HG03095 (cell line): ENCODE data around the gene IL12RB2.
"Not testable (repeated sequence)": the region's sequence is repeated elsewhere in the genome, so short reads cannot be mapped to it uniquely, and the experiment has no call there.

Experiments
- ATAC-seq: cut with Tn5 transposase; IDR thresholded peaks from one replicate; pipeline ENCODE4 v1.9.1; 2021; ENCODE audit warnings: moderate library complexity; ENCODE audit not compliant: unreplicated experiment

Gene IL12RB2

DNA sequence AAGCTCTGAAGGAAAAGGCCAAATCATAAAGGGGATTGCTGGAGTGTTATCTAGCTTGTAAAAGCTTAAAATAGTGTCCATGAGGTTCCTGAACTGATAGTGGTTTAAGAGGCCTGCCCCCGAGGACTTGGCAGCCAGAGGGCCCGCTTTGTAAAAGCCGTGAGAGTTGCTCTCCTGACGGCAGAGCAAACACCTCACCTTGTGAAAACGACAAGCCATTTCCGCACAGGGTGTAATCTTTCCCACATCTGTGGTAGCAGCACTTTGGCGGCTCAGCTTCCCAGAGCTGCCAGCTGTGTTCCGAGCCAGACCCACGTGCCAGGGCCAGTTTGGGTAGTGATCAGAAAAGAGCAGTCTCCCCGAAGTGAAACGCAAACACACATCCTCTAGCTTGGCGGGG lies 85.6 kb downstream of the IL12RB2 start:
- ATAC-seq: no peak

DNA sequence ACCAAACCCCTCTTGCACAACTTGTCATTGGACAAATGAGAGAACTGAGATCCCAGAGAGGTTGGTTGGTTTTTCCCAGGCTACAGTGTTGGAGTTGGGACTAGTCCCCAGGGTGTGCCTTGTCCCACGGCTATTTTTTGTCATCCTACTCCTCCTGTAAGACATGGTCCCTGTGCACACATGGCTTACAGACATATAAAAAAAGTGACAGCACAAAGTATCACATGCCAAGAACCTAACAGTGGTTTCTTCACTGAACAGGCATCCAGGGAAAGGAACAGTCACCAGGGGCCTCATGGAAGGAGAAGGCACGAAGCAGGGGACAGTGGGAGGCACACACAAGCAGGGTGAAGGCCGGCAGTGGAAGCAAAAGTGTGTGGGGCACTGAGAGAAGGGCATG lies 86.1 kb downstream of the IL12RB2 start:
- ATAC-seq: no peak

DNA sequence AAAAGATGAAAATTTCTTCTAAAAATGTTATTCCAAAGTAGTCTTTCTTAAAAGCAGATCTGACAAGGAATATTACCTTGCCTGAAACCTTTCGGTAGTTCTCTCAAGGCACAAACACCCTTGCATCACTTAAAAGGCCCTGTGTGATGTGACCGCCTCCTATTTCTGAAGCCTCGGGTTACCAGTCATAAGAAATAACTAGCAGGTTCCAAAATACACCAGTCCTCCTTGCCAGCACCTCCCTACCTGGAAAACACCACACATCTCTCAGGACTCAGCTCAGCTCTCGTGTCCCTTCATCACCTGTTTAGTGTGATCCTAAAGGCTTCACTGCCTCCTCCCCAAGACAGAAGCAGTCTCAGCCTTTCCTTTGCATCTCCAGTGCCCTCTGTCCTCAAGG lies 86.9 kb downstream of the IL12RB2 start:
- no peak for ATAC-seq

DNA sequence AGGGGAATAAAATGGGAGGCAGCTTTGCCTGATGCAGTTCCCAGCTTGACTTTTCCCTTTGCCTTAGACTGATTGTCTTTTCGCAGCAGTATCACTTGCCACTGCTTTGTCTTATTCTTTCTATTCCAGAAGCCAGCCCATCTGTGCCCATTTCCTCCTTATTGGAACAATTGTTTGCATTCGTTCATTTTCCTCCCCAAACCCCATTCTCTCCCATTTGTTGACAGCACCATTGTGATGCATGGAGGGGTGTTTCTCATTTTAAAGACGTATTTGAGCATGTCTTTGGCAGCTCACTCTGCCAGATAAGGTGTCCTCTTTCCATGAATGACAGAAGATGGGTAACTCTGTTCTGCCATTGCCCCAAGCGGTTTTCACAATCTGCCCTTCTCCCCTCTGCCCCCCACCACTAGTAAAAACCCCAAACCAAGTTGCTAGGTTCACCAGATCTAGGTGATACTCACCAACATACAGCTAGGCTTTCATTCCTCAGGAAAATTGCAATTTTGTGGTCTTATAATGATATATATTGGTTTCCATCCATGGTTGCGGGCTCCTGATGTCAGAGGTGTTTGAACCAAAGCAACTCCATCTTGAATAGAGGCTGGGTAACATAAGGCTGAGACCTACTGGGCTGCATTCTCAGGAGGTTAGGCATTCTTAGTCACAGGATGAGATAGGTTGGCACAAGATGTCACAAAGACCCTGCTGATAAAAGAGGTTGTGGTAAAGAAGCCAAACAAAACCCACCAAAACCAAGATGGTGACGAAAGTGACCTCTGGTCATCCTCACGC lies 91.7 kb downstream of the IL12RB2 start:
- no peak for ATAC-seq

GRCh38 chr1:67400029-67400786 lies 92.5 kb downstream of the IL12RB2 start:
- ATAC-seq: not testable (repeated sequence)

DNA sequence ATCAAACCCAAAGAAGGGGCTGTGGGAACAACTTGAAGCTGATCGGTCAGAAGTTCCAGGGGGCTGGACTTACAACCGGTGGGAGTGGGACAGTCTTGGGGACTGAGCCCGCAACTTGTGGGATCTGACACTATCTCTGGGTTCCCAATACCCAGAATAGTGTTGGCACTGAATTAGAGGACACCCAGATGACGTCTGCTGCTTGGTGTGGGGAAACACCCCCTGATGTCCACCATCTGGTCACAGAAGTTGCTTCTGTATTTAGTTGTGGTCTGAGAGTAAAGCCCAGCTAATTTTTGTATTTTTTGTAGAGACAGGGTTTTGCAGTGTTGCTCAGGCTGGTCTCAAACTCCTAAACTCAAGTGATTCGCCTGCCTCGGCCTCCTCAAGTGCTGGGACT lies 93.8 kb downstream of the IL12RB2 start:
- ATAC-seq: no peak

DNA sequence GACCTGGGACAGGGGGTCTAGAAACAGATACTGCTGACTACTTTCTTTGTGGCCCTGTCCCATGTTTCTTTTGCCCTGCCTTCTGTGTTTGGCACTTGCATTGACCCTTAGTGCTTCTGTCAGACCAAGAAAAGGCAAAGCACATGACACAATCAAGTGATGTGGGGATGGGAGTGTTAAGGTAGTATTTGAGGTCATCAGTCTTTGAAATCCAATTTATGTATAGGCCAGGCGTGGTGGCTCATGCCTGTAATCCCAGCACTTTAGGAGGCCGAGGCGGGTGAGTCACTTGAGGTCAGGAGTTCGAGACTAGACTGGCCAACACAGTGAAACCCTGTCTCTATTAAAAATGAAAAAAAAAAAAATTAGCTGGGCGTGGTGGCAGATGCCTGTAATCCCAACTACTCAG lies 96.5 kb downstream of the IL12RB2 start:
- ATAC-seq: no peak

DNA sequence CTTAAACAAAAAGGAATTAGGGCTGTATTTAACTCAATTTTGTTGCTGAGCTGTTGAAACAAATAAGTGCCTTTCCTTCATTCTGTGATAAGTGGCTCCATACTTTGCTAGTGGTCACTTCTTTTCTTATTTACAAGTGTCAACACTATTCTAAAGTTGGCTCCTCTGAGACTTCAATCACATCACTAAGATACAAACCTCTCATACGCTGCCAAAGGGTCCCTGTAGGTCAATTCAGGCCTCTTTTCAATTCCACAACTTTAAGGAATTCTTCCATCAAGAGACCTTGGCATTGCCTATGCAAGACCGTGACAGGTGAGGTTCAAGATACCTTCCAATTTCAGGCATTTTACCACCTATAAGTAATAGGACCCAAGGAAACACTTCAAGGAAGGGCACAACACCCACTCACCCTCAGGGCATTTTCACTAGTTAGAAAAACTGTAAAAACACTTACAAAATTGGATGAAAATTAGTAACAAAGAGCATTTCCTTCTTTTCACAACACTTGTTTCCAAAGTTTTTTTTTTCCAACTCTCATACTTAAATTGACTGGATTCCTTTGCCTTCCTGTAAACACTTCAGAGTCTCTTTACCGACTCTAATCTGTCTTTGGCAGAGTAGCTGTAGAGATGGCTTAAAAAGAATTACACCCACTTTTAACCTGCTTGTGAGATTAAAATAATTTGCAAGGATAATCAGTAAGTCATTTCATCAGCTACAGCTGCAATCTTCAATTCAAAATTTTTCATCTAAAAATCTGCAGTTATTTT lies 98.0 kb downstream of the IL12RB2 start:
- ATAC-seq: no peak

DNA sequence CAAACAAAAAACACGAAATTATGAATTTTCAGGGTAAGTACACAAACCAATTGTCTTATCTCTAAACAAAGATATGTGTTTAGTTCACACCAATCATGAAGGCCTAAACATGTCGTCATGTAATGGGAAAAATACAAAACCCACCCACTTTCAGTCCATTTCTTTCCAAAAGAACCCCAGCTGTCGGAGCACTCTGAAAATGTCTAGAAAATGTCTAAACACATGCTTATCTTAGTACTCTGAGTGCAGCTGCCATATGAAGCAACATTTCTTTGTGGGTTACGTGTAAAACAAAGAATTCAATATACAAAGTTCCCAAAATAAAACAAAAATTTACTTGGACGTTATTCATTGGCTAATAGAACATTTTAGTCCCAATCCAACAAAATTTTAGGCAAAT lies 99.8 kb downstream of the IL12RB2 start:
- no peak for ATAC-seq

DNA sequence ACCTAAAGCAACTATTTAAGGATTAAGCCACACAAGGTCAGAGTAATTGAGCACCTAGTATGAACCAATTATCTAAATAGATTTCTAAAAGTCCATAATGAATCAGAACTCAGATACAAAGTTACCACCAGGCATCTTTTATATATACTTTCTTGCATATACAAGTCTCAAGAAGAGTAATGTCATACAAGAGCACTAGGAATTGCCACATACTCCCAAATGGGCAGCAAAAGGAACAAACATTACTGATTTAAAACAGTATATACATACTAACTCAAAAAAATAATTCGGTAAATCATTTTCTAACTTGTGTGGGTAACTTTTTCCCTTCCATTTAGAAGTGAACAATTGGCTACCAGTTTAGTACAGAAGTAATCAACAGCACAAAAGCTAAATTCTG lies 100.5 kb downstream of the IL12RB2 start:
- ATAC-seq: no peak

GRCh38 chr1:67413101-67413500 lies 105.4 kb downstream of the IL12RB2 start:
- ATAC-seq: not testable (repeated sequence)

DNA sequence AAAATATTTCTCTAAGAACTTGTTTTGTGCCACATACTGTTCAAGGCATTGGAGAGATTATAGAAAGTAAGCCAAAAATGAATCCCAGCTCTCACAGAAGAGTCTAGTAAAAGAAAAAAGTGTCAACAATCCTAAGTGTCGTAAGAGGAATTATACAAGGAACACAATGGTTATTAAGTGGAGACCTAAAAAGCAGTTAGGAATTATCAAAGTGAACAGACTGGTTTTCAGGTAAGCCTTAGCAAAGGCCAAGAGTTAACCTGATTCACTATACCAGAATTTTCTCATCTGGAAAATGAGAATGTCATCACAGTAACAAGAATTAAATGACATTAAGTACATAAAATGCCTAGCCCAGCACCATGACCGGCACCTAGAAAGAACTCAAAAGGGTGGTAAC lies 106.9 kb downstream of the IL12RB2 start:
- ATAC-seq: no peak

DNA sequence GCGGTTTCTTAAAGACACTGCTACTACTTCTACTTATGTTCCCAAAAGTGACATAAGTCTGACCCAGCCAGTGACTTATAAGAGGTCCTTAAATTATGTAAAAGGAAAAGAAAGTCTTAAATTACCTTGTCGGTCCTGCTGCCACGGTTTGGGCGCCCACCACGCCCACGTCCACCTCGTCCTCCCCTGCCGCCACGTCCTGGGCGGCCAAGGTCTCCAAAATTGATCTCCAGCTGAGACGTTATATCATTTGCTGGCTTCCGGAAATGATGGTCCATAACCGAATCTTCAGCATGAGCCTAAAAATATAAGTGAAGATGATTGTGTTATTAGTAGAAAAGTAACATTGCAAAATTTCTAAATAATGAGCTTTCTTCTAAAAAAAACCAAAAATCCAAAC lies 107.4 kb downstream of the IL12RB2 start:
- ATAC-seq: no peak

DNA sequence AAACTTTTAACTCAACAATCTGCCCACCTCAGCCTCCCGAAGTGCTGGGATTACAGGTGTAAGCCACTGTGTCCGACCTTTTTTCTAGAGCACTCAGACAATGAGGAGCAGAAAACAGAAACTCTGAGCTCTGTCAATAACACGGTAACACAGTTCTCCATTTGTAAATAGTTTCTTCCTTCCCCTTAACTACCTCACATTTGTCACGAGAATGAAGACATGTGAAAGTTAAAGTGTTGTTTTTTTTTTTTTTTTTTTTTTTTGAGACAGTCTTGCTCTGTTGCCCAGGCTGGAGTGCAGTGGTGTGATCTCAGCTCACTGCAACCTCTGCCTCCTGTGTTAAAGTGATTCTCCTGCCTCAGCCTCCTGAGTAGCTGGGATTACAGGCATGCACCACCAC lies 110.1 kb downstream of the IL12RB2 start:
- ATAC-seq: not testable (repeated sequence)

GRCh38 chr1:67418839-67419586 lies 111.3 kb downstream of the IL12RB2 start:
- no peak for ATAC-seq

DNA sequence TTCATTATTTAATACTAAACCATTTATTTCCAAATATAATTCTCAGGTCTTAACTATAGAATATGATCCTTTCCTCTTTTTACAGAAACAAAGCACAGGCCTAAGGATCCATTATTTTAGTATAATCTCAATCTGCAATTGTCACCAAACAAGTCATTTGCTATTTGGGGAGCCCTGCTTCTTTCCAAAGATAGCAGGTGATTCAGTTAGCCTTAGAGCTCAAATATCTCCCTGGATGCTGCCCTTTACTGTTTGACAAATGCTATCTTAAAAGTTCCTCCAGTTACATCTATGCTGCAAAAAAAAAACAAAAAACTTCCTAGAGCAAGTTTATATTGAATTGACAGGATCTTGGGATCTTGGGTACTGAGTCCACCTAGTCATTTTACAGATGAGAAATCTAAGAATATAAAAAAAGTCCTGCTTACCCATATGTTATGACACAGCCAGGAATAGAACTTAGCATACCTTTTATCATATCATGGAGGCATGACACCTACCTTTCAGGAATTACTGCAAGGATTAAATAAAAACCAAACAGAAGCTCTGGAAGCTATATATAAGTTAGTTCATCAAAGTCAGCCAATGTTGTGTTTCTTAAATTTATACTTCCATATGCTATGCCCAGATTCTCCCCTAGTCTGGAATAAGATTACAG lies 113.3 kb downstream of the IL12RB2 start:
- no peak for ATAC-seq

GRCh38 chr1:67427465-67427864 lies 119.8 kb downstream of the IL12RB2 start:
- ATAC-seq: no peak

DNA sequence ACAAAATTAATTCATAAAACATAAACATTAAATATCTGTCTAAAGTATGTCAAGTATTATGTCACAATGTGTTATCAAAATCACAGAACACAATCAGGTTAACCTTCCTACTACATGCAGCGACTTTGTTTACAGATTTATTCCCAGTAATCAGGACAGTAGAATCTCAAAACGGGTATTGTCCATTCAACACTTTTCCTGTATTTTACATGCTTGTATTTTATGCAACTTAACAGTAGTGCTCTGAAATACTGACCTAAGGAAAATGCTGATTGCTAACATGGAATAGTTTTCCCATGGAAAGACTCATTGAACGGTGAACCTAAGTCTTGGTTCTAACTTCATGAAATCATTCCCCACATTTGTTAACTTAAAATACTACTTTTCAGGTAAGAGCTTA lies 120.3 kb downstream of the IL12RB2 start:
- ATAC-seq: no peak

DNA sequence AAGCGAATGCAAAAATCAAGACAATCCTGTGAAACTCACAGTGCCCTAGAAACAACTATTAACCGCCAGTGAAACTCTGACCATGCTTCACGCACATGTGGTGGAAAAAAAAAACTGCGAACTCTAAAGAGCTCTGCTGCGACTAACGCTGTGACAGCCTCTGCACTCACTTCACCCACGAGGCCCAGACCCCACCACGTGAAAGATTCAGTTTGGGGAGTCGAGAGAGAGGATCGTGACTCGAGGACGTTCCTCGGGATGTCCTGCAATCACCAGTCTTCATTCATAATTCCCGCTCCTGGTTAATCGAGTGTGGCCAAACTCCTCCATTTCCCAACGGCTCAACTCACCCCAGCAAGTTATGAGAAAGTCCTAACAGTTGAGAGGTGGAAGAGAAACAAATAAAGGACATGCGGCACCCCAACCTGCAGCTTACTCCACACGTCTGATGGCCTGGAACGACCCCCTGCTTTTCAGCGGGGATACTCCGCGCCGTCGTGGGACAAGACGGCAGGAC lies 121.4 kb downstream of the IL12RB2 start:
- ATAC-seq: no peak
